ENCODE data around the gene NR6A1.
A peak's percentile ranks its signal among the peaks of the same experiment; 100 is the strongest.

NR6A1 gene

GRCh38 chr9:124688238-124688904, 82.7 kb downstream of the NR6A1 start:
- DNase-seq (ENCODE audit: low read depth in 2 of 2), result no peak

- no peak for DNase-seq (ENCODE audit: low read depth in 2 of 2)
These were observed 84.2 kb downstream of the NR6A1 start for GRCh38 chr9:124686918-124687317.

DNA sequence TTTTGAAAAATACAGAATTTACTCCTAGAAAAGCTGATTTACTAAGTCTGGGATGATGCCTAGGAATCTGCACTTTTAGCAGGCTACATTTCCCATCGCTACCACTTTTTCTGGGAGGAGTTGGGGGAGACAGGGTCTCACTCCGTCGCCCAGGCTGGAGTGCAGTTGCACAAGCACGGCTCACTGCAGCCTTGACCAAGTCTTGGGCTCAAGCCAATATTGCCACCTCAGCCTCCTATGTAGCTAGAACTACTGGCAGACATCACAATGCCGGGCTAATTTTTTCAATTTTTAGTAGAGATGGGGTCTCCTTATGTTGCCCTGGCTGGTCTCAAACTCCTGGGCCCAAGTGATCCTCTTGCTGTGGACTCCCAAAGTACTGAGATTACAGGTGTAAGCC, 85.9 kb downstream of the NR6A1 start:
- DNase-seq (ENCODE audit: low read depth in 2 of 2), result no peak

GRCh38 chr9:124684169-124684568, 86.9 kb downstream of the NR6A1 start:
- no peak for DNase-seq (ENCODE audit: low read depth in 2 of 2)

DNA sequence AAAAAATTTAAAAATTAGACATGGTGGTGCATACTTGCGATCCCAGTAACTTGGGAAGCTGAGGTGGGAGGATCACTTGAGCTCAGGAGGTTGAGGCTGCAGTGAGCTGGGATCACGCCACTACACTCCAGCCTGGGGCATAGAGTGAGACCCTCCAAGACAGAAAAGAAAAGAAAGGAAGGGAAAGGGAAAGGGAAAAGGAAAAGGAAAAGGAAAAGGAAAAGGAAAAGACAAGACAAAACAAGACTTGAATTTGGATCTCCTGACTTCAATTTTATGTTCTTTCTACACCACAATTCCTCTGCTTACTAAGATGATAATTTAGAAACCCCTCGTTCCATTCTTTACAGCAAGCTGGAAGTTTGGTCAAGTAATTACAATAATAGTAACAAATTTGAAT, 88.1 kb downstream of the NR6A1 start:
- no peak for DNase-seq (ENCODE audit: low read depth in 2 of 2)

DNA sequence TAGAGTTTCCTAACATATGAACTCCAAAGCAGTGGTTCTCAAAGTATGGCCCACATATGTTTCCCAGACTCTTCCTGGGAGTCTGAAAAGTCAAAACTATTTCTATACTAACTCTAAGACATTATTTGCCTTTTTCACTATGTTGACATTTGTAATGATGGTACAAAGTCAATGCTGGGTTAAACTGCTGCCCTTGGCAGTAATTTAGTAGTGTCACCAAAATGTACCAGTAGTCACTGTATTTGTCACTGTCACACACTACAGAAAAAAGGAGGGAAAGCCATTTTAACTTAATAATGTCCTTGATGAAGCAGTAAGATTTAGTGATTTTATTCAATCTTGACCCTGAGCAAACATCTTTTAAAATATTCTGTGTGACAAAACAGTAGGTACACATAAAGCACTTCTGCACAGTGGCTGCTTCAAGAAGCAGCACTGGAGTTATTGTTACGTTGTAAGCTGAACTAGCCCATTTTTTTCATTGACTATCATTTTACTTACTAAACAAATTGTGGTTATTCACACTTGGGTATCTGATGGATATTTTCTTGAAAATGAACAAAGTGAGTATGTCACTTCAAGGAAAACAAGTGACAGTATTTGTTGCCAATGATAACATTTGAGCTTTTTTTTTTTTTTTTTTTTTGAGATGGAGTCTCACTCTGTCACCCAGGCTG, 90.3 kb downstream of the NR6A1 start:
- DNase-seq (ENCODE audit: low read depth in 2 of 2), result no peak

DNA sequence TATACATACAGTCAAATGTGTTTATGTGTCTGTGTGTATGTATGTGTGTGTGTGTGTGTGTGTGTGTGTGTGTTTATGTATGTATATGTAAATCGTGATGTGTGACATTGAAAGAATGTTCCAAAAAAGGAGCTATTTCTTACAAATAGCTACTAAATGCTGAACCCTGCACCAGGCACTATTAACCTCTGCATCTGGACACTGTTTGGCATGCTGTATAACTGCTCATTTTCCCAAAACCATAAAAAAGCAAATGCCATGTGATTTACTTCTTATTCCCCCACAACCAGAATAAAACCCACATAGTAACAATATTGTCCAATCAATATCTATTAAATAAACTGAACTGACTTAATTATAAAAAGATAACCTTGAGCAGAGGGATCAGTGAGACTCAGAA, 91.1 kb downstream of the NR6A1 start:
- DNase-seq (ENCODE audit: low read depth in 2 of 2), result no peak

GRCh38 chr9:124676159-124676551, 95.0 kb downstream of the NR6A1 start:
- no peak for DNase-seq (ENCODE audit: low read depth in 2 of 2)

DNA sequence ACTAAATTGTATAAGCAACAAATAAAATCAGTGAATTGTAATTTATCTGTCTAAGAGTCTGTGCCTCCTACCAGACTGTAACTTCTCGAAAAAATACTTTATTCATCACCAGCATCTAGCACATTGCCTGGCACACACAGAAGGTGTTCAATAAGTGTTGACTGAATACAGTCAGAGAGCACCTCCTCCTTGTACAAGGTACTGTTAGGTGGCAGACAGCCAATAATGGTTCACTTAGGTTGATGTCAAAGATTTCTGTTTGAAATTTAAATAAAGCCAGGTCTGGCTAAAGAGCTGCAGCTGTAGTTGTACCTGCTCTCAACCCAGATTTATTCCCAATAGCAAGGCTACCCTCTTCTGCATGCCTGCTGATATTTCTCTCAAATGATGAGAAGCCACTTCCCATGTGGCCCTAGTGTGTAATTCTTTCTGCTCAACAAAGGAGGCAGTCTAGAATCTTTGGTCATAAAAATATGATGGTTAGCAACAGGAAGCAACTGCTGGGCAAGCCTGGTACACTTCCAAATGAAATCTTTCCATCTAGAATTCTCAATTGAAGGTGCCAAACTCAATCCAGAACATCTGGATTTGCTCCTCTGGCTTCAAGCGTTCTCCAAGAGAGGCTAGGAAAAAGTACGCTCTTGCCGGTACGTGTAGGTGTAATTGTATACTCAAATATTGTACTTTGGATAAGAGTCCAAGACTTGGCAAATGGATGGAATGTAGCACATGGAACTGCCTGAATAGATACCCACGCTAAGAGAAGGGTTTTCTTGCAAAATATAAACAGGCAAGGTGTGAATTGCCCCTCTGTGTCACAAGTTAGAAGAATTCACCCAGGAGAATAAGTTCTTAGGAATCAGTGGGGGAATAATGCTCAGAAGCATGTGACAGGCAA, 95.6 kb downstream of the NR6A1 start:
- no peak for DNase-seq (ENCODE audit: low read depth in 2 of 2)

DNA sequence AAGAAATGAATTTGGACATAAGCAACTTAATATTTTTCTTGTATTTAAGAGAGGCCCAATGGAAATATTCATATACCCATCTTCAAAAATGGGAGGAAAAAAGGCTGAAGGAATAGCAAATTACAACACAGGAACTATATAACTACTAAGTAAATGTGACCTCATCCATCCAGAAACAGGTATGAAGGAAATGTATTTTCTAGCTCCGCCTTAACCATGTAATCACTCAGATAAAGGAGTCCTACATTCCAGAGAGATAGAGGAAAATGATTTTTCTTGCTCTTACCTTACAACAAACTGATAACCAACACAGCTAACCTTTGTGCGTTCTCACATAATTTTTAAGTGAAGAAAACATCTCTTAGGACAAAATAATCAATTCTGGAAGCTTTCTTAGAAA, 96.5 kb downstream of the NR6A1 start:
- DNase-seq (ENCODE audit: low read depth in 2 of 2), result no peak

DNA sequence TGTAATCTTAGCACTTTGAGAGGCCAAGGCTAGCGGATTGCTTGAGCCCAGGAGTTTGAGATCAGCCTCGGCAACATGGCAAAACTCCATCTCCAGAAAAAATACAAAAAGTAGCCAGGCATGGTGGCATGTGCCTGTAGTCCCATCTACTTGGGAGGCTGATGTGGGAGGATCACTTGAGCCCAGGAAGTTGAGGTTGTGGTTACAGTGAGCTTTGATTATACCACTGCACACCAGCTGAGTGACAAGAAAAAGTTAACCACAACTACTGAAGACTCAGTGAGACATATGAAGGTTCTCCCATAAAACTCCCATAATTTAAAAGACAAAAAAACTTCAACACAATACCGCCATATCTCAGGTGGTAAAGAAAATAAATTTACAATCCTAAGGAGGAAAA, 98.0 kb downstream of the NR6A1 start:
- DNase-seq (ENCODE audit: low read depth in 2 of 2), result no peak

DNA sequence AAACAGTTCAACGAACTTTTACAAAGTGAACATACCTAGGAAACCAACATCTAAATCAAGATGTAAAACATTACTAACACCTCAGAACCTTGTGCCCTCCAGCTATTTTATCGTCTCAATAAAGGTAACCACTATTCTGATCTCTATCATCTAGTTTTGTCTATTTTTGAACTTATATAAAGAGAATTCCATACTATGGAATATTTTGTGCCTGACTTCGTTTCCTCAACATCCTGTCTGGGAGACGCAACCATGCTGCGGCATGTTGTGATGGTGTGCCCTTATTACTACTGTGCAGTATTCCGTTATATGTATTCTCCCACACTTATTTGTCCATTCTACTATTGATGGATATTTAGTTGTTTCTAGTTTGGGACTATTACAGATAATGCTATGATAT, 99.2 kb downstream of the NR6A1 start:
- no peak for DNase-seq (ENCODE audit: low read depth in 2 of 2)

DNA sequence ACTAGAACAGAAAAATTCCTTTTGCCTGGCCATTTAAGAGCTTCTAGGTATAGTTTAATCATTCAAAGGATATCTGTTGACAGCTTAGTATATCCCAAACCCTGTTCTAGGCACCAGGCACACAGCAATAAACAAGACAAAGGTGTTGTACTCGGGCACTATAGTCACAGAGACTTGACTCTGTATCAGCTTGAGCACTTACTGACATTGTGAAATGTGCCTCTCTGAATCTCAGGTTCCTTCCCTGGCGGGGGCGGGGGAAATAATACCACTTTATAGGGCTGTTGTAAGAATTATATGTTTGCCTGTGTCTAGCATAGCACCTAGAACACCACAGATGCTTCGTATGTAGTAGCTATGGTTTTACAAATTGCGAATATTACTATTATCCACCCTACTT, 104.5 kb downstream of the NR6A1 start:
- DNase-seq (ENCODE audit: low read depth in 2 of 2), result no peak

DNA sequence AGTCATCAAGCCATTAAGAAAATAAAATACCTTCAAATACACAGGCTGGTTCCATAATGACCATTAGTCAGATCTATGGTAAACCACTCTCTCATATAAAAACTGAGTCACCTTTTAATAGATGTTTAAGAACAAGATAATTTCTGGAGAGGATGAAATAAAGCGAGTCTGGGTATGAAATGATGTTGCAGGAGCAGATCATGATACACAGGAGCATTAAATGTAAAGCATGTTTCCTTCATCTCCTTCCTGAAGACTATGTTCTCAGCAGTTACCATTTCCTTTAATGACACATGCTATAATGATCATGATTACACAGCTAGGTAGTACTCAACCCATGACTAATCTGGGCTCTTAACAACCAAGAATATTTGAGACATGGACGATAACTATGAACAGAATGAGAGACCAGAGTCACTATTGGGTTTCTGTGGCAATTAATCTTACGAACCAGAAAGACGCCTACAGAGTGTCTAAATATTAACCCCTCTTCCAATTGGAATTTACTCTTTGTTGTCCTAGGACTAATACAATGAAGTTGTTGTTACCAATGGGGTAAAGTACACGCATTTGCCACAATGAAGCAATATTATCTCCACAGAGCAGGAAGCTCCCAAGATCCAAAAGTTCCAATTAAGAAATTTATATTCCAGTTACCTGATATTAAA, 105.6 kb downstream of the NR6A1 start:
- DNase-seq (ENCODE audit: low read depth in 2 of 2), result no peak

- DNase-seq (ENCODE audit: low read depth in 2 of 2), result no peak
These were observed 107.0 kb downstream of the NR6A1 start for GRCh38 chr9:124664143-124664542.

- DNase-seq (ENCODE audit: low read depth in 2 of 2), result no peak
These were observed 107.8 kb downstream of the NR6A1 start for GRCh38 chr9:124663046-124663961.

- DNase-seq (ENCODE audit: low read depth in 2 of 2), result no peak
These were observed 108.5 kb downstream of the NR6A1 start for GRCh38 chr9:124662561-124662960.

- no peak for DNase-seq (ENCODE audit: low read depth in 2 of 2)
These were observed 109.8 kb downstream of the NR6A1 start for GRCh38 chr9:124661271-124661670.

GRCh38 chr9:124660341-124660801, 110.7 kb downstream of the NR6A1 start:
- no peak for DNase-seq (ENCODE audit: low read depth in 2 of 2)

GRCh38 chr9:124659099-124659659, 111.9 kb downstream of the NR6A1 start:
- DNase-seq (ENCODE audit: low read depth in 2 of 2), result peak in 1 of 2 donors; percentile 3
